SK-N-SH (cell line): ENCODE measurements around the gene ASB3.

ENCODE experiments used
- CHD2 ChIP-seq: fragments of 150-350 bp; IDR thresholded peaks from 2 replicates; pipeline ENCODE4 v1.6.1; 2018; ENCODE audit warnings: low read length; ENCODE audit not compliant: partially characterized antibody
- CTCF ChIP-seq: fragments of 200-600 bp; sonication (generic); IDR thresholded peaks from 2 replicates; pipeline ENCODE4 v1.6.1; 2017; ENCODE audit warnings: antibody characterized with exemption, mild to moderate bottlenecking, moderate library complexity
- MAX ChIP-seq: IDR thresholded peaks from 2 replicates; pipeline ENCODE4 v1.4.0; 2012; ENCODE audit warnings: low read depth
- USF2 ChIP-seq: fragments of 150-350 bp; IDR thresholded peaks from 2 replicates; pipeline ENCODE4 v1.6.1; 2017; ENCODE audit warnings: antibody characterized with exemption, low read length, low read depth, borderline replicate concordance

GRCh38 chr2:53784436-53784835, 2.3 kb downstream of the ASB3 start:
- TF ChIP-seq CHD2 (no peak), USF2 (no peak), CTCF (no peak), MAX (no peak)
